SK-N-SH treated with all-trans-retinoic acid at 6 μM for 48 hours (cell line): ENCODE measurements around the gene AMH.

Experiments
- ATAC-seq: fragments of 200-7000 bp; cut with Tn5 transposase; 3 replicates; pipeline ENCODE4 v1.9.1; 2020; ENCODE audit warnings: mild to moderate bottlenecking, moderate library complexity
- ARNTL ChIP-seq: fragments of 450-650 bp; formaldehyde crosslinking; IDR thresholded peaks from 2 replicates; pipeline ENCODE4 v1.5.0; 2020; ENCODE audit warnings: low read depth, mild to moderate bottlenecking, moderate library complexity, borderline replicate concordance
- CSDC2 ChIP-seq: fragments of 250-450 bp; sonication (Bioruptor Pico); IDR thresholded peaks from 2 replicates; pipeline ENCODE4 v1.5.0; 2020; ENCODE audit warnings: mild to moderate bottlenecking, moderate library complexity
- CSRNP3 ChIP-seq: fragments of 250-450 bp; sonication (Bioruptor Pico); IDR thresholded peaks from 2 replicates; pipeline ENCODE4 v1.5.1; 2021; ENCODE audit warnings: mild to moderate bottlenecking, moderate library complexity
- ESRRG ChIP-seq: fragments of 250-450 bp; sonication (Bioruptor Pico); IDR thresholded peaks from 2 replicates; pipeline ENCODE4 v1.6.1; 2021; ENCODE audit warnings: mild to moderate bottlenecking
- GLIS3 ChIP-seq: fragments of 250-450 bp; sonication (Bioruptor Pico); IDR thresholded peaks from 2 replicates; pipeline ENCODE4 v1.5.0; 2020; ENCODE audit warnings: mild to moderate bottlenecking, moderate library complexity
- ISL1 ChIP-seq: fragments of 250-450 bp; sonication (Bioruptor Pico); IDR thresholded peaks from 2 replicates; pipeline ENCODE4 v2.1.2; 2022; ENCODE audit warnings: mild to moderate bottlenecking, moderate library complexity
- OSR1 ChIP-seq: fragments of 250-450 bp; sonication (Bioruptor Pico); IDR thresholded peaks from 2 replicates; pipeline ENCODE4 v1.8.0; 2022; ENCODE audit warnings: moderate library complexity, mild to moderate bottlenecking, inconsistent platforms
- POU6F1 ChIP-seq: fragments of 250-450 bp; sonication (Bioruptor Pico); IDR thresholded peaks from 2 replicates; pipeline ENCODE4 v1.8.0; 2021; ENCODE audit warnings: low read depth, mild to moderate bottlenecking, moderate library complexity, borderline replicate concordance
- SNAI2 ChIP-seq: fragments of 250-450 bp; sonication (Bioruptor Pico); IDR thresholded peaks from 2 replicates; pipeline ENCODE4 v1.5.0; 2020; ENCODE audit warnings: mild to moderate bottlenecking, moderate library complexity
- TCF4 ChIP-seq: fragments of 250-450 bp; sonication (Bioruptor Pico); IDR thresholded peaks from 2 replicates; pipeline ENCODE4 v1.8.0; 2021; ENCODE audit warnings: mild to moderate bottlenecking, moderate library complexity, borderline replicate concordance
- ZFP30 ChIP-seq: fragments of 450-650 bp; formaldehyde crosslinking; IDR thresholded peaks from 2 replicates; pipeline ENCODE4 v1.5.0; 2022; ENCODE audit warnings: mild to moderate bottlenecking, moderate library complexity
- ZNF565 ChIP-seq: fragments of 450-650 bp; formaldehyde crosslinking; conservative IDR thresholded peaks from 2 replicates; pipeline ENCODE4 v1.5.0; 2020; ENCODE audit warnings: low read depth, mild to moderate bottlenecking, moderate library complexity
- ZNF70 ChIP-seq: fragments of 450-650 bp; formaldehyde crosslinking; IDR thresholded peaks from 2 replicates; pipeline ENCODE4 v1.5.0; 2020; ENCODE audit warnings: mild to moderate bottlenecking, moderate library complexity
- ZNF8 ChIP-seq: fragments of 450-650 bp; formaldehyde crosslinking; IDR thresholded peaks from 2 replicates; pipeline ENCODE4 v1.5.0; 2020; ENCODE audit warnings: mild to moderate bottlenecking, moderate library complexity
- TF ChIP-seq, protein P1 (sequence below): fragments of 250-450 bp; sonication (Bioruptor Pico); IDR thresholded peaks from 2 replicates; pipeline ENCODE4 v1.5.1; 2020; ENCODE audit warnings: low read depth, mild to moderate bottlenecking, moderate library complexity
- TF ChIP-seq, protein P2 (sequence below): fragments of 250-450 bp; sonication (Bioruptor Pico); IDR thresholded peaks from 2 replicates; pipeline ENCODE4 v1.5.0; 2020; ENCODE audit warnings: mild to moderate bottlenecking, moderate library complexity
- TF ChIP-seq, protein P3 (sequence below): fragments of 250-450 bp; sonication (Bioruptor Pico); IDR thresholded peaks from 2 replicates; pipeline ENCODE4 v1.8.0; 2020; ENCODE audit warnings: mild to moderate bottlenecking, moderate library complexity, borderline replicate concordance

AMH gene

GRCh38 chr19:2252797-2253105 is 3.6 kb downstream of the AMH start:
- TF ChIP-seq ARNTL (CRISPR knock-in tag) (no peak), CSRNP3 (CRISPR knock-in tag) (no peak)
- ATAC-seq: no peak

DNA sequence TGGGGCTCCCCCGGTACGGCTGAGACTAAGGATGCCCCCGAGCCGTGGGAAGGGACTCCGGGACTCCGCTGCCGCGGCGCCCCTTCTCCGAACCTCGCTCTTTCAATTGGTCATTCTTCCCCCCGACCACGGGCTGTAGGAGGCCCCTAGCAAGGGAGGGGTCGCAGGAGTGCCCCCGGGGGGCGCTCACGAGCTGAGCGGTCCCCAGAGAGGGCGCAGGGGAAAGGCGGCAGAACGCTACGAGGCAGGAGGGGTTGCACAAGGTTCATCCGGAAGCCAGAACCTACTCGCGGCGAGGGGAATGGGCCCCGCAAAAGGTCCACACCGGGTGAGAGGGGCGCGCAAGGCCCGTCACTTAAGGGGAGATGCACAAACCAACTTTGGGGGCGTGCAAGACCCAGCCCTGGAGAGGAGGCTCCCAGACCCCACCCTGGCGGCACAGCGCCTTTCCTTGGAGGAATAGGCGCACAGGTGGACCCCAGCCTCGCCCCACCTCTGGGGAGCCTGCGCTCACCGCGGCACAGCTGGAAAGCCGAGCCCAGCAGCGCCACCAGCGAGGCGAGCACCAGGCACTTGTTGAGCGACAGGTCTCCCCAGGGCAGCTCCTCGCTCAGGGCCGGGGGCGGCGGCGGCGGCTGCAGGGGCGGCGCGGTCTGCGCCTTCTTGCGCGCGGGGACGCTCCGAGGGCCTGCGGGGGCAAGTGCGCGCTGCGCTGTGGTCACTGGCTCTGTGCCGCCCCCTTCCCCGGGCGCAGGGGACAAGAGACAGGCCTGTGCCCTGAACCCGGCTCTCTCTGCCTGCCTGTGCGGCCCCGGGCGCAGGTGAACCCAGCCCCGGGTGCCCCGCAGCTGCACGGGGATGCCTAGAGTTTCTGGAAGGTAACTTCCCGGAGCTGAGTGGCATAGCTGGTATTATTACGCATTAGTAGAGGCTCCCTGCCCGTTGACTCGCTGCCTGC is 4.3 kb downstream of the AMH start:
- no peak for ATAC-seq
- no peak for TF ChIP-seq ZNF565 (CRISPR knock-in tag)
- no peak for TF ChIP-seq ARNTL (CRISPR knock-in tag)
- no peak for TF ChIP-seq ISL1 (CRISPR knock-in tag)
- TF ChIP-seq, protein P1, sequence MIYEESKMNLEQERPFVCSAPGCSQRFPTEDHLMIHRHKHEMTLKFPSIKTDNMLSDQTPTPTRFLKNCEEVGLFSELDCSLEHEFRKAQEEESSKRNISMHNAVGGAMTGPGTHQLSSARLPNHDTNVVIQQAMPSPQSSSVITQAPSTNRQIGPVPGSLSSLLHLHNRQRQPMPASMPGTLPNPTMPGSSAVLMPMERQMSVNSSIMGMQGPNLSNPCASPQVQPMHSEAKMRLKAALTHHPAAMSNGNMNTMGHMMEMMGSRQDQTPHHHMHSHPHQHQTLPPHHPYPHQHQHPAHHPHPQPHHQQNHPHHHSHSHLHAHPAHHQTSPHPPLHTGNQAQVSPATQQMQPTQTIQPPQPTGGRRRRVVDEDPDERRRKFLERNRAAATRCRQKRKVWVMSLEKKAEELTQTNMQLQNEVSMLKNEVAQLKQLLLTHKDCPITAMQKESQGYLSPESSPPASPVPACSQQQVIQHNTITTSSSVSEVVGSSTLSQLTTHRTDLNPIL (CRISPR knock-in tag): no peak
- no peak for TF ChIP-seq ZFP30 (CRISPR knock-in tag)
- no peak for TF ChIP-seq ZNF70 (CRISPR knock-in tag)

GRCh38 chr19:2254064-2254872 is 5.1 kb downstream of the AMH start:
- TF ChIP-seq OSR1 (CRISPR knock-in tag) (no peak), SNAI2 (no peak), CSDC2 (CRISPR knock-in tag) (no peak), CSRNP3 (CRISPR knock-in tag) (no peak), POU6F1 (no peak), ZNF565 (CRISPR knock-in tag) (no peak), ARNTL (CRISPR knock-in tag) (no peak), ZNF8 (CRISPR knock-in tag) (no peak), ESRRG (no peak), ZNF70 (CRISPR knock-in tag) (no peak), ISL1 (CRISPR knock-in tag) (no peak)
- TF ChIP-seq, protein P1 (CRISPR knock-in tag): no peak
- no peak for ATAC-seq

- no peak for ATAC-seq
- TF ChIP-seq, protein P2, sequence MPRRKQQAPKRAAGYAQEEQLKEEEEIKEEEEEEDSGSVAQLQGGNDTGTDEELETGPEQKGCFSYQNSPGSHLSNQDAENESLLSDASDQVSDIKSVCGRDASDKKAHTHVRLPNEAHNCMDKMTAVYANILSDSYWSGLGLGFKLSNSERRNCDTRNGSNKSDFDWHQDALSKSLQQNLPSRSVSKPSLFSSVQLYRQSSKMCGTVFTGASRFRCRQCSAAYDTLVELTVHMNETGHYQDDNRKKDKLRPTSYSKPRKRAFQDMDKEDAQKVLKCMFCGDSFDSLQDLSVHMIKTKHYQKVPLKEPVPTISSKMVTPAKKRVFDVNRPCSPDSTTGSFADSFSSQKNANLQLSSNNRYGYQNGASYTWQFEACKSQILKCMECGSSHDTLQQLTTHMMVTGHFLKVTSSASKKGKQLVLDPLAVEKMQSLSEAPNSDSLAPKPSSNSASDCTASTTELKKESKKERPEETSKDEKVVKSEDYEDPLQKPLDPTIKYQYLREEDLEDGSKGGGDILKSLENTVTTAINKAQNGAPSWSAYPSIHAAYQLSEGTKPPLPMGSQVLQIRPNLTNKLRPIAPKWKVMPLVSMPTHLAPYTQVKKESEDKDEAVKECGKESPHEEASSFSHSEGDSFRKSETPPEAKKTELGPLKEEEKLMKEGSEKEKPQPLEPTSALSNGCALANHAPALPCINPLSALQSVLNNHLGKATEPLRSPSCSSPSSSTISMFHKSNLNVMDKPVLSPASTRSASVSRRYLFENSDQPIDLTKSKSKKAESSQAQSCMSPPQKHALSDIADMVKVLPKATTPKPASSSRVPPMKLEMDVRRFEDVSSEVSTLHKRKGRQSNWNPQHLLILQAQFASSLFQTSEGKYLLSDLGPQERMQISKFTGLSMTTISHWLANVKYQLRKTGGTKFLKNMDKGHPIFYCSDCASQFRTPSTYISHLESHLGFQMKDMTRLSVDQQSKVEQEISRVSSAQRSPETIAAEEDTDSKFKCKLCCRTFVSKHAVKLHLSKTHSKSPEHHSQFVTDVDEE (CRISPR knock-in tag): no peak
- no peak for TF ChIP-seq TCF4 (CRISPR knock-in tag)
- TF ChIP-seq, protein P3, sequence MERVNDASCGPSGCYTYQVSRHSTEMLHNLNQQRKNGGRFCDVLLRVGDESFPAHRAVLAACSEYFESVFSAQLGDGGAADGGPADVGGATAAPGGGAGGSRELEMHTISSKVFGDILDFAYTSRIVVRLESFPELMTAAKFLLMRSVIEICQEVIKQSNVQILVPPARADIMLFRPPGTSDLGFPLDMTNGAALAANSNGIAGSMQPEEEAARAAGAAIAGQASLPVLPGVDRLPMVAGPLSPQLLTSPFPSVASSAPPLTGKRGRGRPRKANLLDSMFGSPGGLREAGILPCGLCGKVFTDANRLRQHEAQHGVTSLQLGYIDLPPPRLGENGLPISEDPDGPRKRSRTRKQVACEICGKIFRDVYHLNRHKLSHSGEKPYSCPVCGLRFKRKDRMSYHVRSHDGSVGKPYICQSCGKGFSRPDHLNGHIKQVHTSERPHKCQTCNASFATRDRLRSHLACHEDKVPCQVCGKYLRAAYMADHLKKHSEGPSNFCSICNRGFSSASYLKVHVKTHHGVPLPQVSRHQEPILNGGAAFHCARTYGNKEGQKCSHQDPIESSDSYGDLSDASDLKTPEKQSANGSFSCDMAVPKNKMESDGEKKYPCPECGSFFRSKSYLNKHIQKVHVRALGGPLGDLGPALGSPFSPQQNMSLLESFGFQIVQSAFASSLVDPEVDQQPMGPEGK (CRISPR knock-in tag): no peak
- TF ChIP-seq OSR1 (CRISPR knock-in tag): no peak
- no peak for TF ChIP-seq ZNF8 (CRISPR knock-in tag)
- no peak for TF ChIP-seq CSDC2 (CRISPR knock-in tag)
- no peak for TF ChIP-seq ESRRG
- no peak for TF ChIP-seq GLIS3 (CRISPR knock-in tag)
- no peak for TF ChIP-seq CSRNP3 (CRISPR knock-in tag)
These were observed 6.2 kb downstream of the AMH start for GRCh38 chr19:2255112-2255845.
